OCI-LY3 (cell line): ENCODE results near the gene S100A7A.
"Not testable (repeated sequence)": the region's sequence is repeated elsewhere in the genome, so short reads cannot be mapped to it uniquely, and the experiment has no call there.

Source experiments
- H2AFZ ChIP-seq: fragments of 200-600, 300-600 bp; shearing (Covaris generic); 2 replicates; pipeline ENCODE4 v1.6.0; 2014; ENCODE audit warnings: antibody characterized with exemption, low read depth, low read length
- H3K27ac ChIP-seq: fragments of 200-600, 300-600 bp; sonication (generic); 2 replicates; pipeline ENCODE4 v1.5.1; 2014; ENCODE audit warnings: mild to moderate bottlenecking, low read length, moderate library complexity, mixed read lengths
- H3K27me3 ChIP-seq: fragments of 200-600, 300-600 bp; sonication (generic); 2 replicates; pipeline ENCODE4 v1.6.1; 2014; ENCODE audit warnings: low read depth, low read length, mixed read lengths
- H3K36me3 ChIP-seq: fragments of 200-600, 300-600 bp; sonication (generic); replicated peaks from 2 replicates; pipeline ENCODE3; 2014; ENCODE audit warnings: low read depth, low read length, mixed read lengths
- H3K4me1 ChIP-seq: fragments of 300-600, 200-600 bp; sonication (generic); 2 replicates; pipeline ENCODE4 v1.6.1; 2014; ENCODE audit warnings: low read length, mixed read lengths
- H3K4me2 ChIP-seq: fragments of 200-600, 300-600 bp; sonication (generic); 2 replicates; pipeline ENCODE4 v1.6.1; 2014; ENCODE audit warnings: low read length, mixed read lengths
- H3K4me3 ChIP-seq: fragments of 300-600, 200-600 bp; sonication (generic); 2 replicates; pipeline ENCODE4 v1.5.1; 2014; ENCODE audit warnings: antibody characterized with exemption, mild to moderate bottlenecking, low read length, moderate library complexity
- H3K79me2 ChIP-seq: fragments of 300-600, 200-600 bp; shearing (Covaris generic); 2 replicates; pipeline ENCODE4 v1.6.1; 2014; ENCODE audit warnings: mild to moderate bottlenecking, low read length, mixed read lengths
- H3K9ac ChIP-seq: fragments of 300-600, 200-600 bp; shearing (Covaris generic); 2 replicates; pipeline ENCODE4 v1.6.0; 2014; ENCODE audit warnings: mild to moderate bottlenecking, low read length, moderate library complexity
- H3K9me3 ChIP-seq: fragments of 200-600, 300-600 bp; shearing (Covaris generic); 2 replicates; pipeline ENCODE4 v1.6.1; 2014; ENCODE audit warnings: low read length, mixed read lengths; ENCODE audit not compliant: insufficient read depth
- H4K20me1 ChIP-seq: fragments of 200-600, 300-600 bp; sonication (generic); 2 replicates; pipeline ENCODE4 v1.6.1; 2016; ENCODE audit warnings: low read length, mixed read lengths; ENCODE audit not compliant: insufficient read depth
- EZH2phosphoT487 ChIP-seq: fragments of 200-600 bp; shearing (Covaris generic); IDR thresholded peaks from 2 replicates; pipeline ENCODE4 v1.6.1; 2018; ENCODE audit warnings: antibody characterized with exemption, mixed run types, low read depth
- TF ChIP-seq, protein P1 (sequence below): fragments of 200-600, 300-600 bp; sonication (generic); IDR thresholded peaks from 2 replicates; pipeline ENCODE4 v1.5.1; 2014; ENCODE audit warnings: antibody characterized with exemption, low read length, low read depth

Gene S100A7A

DNA sequence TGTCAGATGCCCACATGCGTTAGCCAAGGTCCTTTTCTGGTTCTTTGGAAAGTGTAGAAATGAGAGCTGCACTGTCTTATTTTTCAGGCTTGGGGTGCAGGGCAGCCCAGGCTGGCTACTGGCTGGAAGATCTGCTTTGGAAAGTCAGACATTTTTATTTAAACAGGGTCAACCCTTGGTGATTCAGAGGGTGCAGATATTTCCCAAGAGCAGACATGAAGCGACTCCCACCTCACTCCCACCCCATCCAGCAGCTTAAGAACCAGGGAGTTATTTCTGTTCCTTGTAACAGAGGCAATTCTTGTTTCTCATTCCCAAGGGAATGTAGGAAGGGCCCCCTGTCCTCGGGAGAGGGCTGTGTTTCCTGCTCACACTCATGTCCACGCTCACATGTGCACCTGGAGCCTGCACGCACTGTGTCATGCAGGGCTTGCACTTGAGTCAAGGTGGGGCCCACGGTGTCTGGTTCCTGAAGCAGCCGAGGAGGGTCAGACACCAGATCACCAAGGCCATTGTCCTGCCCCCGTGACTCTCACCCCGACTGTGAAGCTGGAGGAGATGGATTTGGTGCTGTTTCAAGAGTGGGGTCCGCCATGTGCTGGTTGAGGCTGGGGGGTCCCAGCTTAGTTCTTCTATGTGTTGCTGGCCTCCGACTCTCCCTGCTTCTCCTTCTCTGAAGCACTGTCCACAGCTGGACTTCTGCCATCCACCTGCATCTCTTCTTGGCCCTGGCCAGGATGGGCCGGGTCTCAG is 992 bp downstream of the S100A7A start:
- TF ChIP-seq, protein P1, sequence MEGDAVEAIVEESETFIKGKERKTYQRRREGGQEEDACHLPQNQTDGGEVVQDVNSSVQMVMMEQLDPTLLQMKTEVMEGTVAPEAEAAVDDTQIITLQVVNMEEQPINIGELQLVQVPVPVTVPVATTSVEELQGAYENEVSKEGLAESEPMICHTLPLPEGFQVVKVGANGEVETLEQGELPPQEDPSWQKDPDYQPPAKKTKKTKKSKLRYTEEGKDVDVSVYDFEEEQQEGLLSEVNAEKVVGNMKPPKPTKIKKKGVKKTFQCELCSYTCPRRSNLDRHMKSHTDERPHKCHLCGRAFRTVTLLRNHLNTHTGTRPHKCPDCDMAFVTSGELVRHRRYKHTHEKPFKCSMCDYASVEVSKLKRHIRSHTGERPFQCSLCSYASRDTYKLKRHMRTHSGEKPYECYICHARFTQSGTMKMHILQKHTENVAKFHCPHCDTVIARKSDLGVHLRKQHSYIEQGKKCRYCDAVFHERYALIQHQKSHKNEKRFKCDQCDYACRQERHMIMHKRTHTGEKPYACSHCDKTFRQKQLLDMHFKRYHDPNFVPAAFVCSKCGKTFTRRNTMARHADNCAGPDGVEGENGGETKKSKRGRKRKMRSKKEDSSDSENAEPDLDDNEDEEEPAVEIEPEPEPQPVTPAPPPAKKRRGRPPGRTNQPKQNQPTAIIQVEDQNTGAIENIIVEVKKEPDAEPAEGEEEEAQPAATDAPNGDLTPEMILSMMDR: no peak
- no peak for TF ChIP-seq EZH2phosphoT487
- Histone ChIP-seq H3K27ac (no peak overlapping the region), H2AFZ (no peak overlapping the region), H3K4me3 (no peak overlapping the region), H3K4me1 (peaks cover 23% of the 10 kb centered on the region), H3K4me2 (no peak overlapping the region), H3K9me3 (no peaks in the 10 kb centered on the region), H3K36me3 (no peaks in the 10 kb centered on the region), H4K20me1 (no peaks in the 10 kb centered on the region), H3K79me2 (no peaks in the 10 kb centered on the region), H3K9ac (no peak overlapping the region), H3K27me3 (peaks cover 25% of the 10 kb centered on the region)

DNA sequence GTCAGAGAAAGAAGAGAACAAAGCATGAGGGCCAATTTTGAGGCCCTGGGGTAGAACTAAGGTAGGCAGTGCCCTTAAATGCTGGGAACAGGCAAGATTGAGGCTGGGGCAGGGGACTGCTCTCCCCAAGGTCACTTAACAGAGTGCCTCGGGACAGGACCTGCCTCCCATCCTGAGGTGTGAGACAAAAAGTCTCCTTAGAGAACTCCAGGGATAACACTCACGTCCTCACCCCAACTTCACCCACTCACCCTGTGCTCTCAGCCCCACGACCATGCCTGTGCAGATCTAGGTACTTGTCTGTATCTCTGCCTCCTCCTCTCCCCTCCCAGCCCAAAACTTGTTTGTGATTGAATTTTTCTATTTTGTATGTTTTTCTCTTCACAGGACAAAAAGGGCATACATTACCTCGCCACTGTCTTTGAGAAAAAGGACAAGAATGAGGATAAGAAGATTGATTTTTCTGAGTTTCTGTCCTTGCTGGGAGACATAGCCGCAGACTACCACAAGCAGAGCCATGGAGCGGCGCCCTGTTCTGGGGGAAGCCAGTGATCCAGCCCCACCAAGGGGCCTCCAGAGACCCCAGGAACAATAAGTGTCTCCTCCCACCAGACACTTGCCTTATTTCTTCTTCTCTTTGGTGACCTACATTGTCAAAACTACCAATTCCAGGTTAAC is 2.6 kb downstream of the S100A7A start:
- H3K4me3 ChIP-seq, H3K27ac ChIP-seq, H3K9ac ChIP-seq, H4K20me1 ChIP-seq, H2AFZ ChIP-seq, H3K79me2 ChIP-seq, H3K4me2 ChIP-seq, H3K9me3 ChIP-seq, H3K36me3 ChIP-seq: not testable (repeated sequence)
- Histone ChIP-seq H3K27me3 (peaks cover 29% of the 10 kb centered on the region), H3K4me1 (peaks cover 23% of the 10 kb centered on the region)

DNA sequence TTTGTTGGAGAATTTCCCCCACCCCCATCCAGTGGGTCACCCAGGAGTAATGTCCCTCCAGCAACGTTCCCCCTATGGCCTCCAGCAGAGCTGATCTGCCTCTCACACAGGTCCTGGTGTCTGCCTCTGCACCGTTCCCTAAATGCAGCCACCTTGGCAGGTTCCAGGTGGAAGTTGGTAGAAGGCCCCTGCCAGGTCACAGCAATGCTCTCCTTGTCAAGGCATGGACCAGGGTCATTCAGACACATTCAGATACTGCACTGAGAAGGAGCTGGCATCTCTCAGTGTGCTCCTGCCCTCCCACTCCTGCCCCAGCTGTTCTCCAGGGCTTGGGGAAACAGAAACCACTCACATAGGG is 3.1 kb downstream of the S100A7A start:
- H3K27me3 ChIP-seq: peaks cover 34% of the 10 kb centered on the region
- H4K20me1 ChIP-seq, H3K9ac ChIP-seq, H2AFZ ChIP-seq, H3K27ac ChIP-seq, H3K36me3 ChIP-seq, H3K79me2 ChIP-seq, H3K9me3 ChIP-seq, H3K4me2 ChIP-seq, H3K4me3 ChIP-seq: not testable (repeated sequence)
- H3K4me1 ChIP-seq: peaks cover 23% of the 10 kb centered on the region

DNA sequence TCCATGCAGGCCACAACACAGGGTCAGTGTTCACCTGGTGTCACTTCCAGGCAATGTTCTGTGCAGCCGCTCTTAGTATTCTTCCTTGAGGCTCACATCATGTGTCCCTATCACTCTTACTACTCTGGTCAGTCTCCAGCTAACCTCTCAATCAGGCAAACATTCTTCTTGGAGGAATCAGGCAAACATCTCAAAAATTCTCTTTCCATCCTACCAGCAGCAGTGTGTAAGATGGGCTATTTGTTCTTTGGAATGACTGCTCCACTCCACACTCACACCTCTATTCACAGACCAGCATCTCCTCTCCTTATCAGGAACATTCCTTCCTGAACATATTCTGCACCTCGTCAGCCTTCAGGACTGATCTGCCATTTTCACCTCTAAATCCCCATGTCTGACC is 4.0 kb downstream of the S100A7A start:
- no peak overlapping the region for H3K4me2 ChIP-seq
- TF ChIP-seq, protein P1: no peak
- no peak for TF ChIP-seq EZH2phosphoT487
- no peak overlapping the region for H2AFZ ChIP-seq
- no peak overlapping the region for H3K4me3 ChIP-seq
- H3K27me3 ChIP-seq: peaks cover 40% of the 10 kb centered on the region
- no peaks in the 10 kb centered on the region for H3K9me3 ChIP-seq
- H3K27ac ChIP-seq: no peak overlapping the region
- no peaks in the 10 kb centered on the region for H3K36me3 ChIP-seq
- H3K9ac ChIP-seq: no peak overlapping the region
- H3K79me2 ChIP-seq: no peaks in the 10 kb centered on the region
- H3K4me1 ChIP-seq: peaks cover 17% of the 10 kb centered on the region
- no peaks in the 10 kb centered on the region for H4K20me1 ChIP-seq

DNA sequence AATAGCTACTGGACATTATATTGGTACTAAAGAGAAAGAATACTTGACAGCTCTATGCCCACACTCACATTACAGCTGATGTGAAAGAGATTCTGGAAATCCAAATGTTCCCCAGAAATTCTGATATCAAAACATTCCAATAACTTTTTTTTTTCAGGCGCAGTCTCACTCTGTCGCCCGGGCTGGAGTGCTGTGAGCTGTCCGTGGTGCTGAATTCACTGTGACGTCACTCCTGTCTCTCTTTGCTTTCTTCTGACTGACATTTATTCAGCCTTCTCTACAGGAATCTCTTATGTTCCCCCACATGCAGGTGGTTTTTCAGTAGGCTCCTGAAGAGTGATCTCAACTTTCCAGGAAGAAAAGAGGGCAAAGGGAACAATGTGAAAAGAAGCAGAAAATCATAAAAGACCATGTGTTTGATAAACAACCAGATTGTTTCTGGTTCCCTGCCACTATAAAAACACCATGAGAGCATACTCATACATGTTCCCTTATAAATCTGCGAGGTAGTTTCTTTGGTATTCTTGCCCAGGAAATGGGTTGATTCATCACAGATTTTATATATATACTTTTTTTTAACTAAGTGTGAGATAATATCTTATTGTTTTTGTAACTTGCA is 6.2 kb downstream of the S100A7A start:
- no peaks in the 10 kb centered on the region for H4K20me1 ChIP-seq
- no peak overlapping the region for H2AFZ ChIP-seq
- TF ChIP-seq EZH2phosphoT487: no peak
- TF ChIP-seq, protein P1: no peak
- H3K27ac ChIP-seq: no peak overlapping the region
- H3K9ac ChIP-seq: no peak overlapping the region
- no peaks in the 10 kb centered on the region for H3K9me3 ChIP-seq
- no peaks in the 10 kb centered on the region for H3K4me1 ChIP-seq
- H3K4me3 ChIP-seq: no peak overlapping the region
- H3K79me2 ChIP-seq: no peaks in the 10 kb centered on the region
- peaks cover 60% of the 10 kb centered on the region for H3K27me3 ChIP-seq
- H3K36me3 ChIP-seq: no peaks in the 10 kb centered on the region
- no peak overlapping the region for H3K4me2 ChIP-seq
